ENCODE measurements around the gene BPIFB1. TPM values are rescaled to one million over a fixed set of nuclear protein-coding genes. Genes with fewer than 3 reads are reported as not detected.

BPIFB1 gene
- total RNA-seq, 1 donor from 2014 or later: not detected

DNA sequence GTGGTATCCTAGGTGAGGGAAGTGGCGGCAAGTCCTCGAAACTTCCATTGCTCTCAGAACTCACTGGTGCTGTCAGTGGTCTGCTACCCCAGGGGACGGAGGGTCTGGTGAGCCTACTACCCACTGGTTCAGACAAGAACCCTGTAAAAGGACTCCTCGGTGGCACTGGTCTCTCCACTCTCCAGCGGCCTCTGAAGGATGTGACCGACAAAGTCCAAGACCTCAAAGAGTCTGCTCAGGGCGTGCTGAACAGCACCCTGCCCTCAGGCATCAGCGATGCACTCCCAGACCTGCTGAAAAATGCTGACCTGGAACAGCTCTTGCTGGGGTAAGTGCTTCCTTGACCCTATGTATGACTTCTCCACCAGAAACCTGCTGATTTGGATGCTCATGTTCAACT, 66.5 kb downstream of the BPIFB1 start:
- intact Hi-C loops (cut with DNase I): no loop called here
- DNase-seq (ENCODE audit: low spot score): no peak

DNA sequence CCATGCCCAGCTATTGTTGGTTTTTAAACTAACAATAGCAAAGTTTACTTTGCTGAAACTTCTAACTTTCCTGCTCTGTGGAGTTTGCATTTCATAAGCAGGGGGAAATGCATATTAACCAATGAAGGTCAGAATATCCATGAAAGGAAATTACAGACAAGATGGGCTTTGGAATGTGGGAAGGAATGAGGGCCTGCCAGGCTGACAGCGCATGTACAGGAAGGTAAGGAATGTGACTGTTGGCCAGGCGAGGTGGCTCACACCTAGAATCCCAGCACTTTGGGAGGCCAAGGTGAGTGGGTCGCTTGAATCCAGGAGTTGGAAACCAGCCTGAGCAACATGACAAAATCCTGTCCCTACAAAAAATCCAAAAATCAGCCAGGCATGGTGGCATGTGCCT, 68.7 kb downstream of the BPIFB1 start:
- intact Hi-C loops (cut with DNase I): no loop called here

DNA sequence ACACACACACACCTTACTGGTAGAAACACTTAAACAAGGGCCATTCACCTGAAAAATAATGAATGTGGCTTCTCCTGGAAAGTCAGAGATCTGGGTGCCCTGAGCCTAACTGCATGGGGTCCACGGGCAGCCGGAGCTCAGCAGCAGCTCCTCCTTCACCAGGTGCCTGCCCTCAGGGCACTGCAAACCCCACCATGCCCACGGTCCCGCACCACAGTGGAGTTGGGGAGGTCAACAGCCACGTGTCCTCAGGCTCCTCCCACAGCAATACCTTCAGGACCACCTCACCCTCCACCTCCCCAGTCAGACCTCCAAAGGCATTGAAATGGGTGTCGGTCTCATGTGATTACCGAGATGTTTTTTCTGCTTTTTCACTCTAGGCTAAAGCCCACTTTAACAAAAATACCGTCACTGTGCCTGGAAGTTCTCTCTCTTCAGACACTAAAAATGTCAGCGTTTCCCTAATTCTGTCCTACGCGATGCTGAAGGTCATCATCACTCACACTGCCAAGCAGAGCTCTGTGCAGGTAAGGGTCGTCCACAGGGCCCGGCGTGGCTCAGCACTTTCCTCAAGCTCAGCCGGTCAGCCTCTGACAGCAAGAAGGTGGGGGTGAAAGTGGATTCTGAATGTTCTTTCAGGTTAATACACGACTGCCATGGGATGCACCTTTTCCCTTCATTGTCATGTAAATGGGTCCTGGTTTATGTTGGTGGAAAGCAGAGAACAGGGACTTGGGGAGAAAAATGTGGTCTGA, 69.4 kb downstream of the BPIFB1 start:
- intact Hi-C loops (cut with DNase I): no loop called here
- DNase-seq (ENCODE audit: low spot score): no peak

More for the DNA sequence above, 68.7 kb downstream of the BPIFB1 start:
- DNase-seq (ENCODE audit: low spot score): no peak

DNA sequence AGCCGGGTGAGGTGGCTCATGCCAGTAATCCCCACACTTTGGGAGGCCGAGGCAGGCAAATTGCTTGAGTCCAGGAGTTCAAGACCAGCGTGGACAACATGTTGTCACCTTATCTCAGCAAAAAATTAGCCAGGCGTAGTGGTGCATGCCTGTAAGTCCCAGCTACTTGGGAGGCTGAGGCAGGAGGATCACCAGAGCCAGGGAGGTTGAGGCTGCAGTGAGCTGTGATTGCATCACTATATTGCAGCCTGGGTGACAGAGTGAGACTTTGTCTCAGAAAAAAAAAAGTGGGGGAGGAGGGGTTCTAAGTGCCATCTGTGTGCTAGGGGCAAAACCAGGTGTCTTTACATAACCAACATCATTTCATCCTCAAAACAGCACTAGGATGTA, 70.0 kb downstream of the BPIFB1 start:
- intact Hi-C loops (cut with DNase I): no loop called here
- DNase-seq (ENCODE audit: low spot score): no peak

Other genes starting within 250 kb of the BPIFB1 start
- gene BPIFB3, start 229.3 kb upstream of the BPIFB1 start, total RNA-seq: not detected
- not detected for gene BPIFB4, start 203.6 kb upstream of the BPIFB1 start, total RNA-seq
- gene BPIFA2, start 115.1 kb upstream of the BPIFB1 start, total RNA-seq: not detected
- not detected for gene BPIFA3, start 65.9 kb upstream of the BPIFB1 start, total RNA-seq
- gene BPIFA1, start 47.2 kb upstream of the BPIFB1 start, total RNA-seq: not detected
- 21.3 TPM for gene CDK5RAP1, start 118.3 kb downstream of the BPIFB1 start, total RNA-seq
- gene SNTA1, start 160.5 kb downstream of the BPIFB1 start, total RNA-seq: 167 TPM
- gene CBFA2T2, start 206.9 kb downstream of the BPIFB1 start, total RNA-seq: 11.2 TPM